Spinal cord (tissue), 10 donors: Measurements from ENCODE around the gene DOCK7. TPM values are rescaled to one million over a fixed set of nuclear protein-coding genes. Genes with fewer than 3 reads are reported as not detected.
"Not testable (repeated sequence)": the region's sequence is repeated elsewhere in the genome, so short reads cannot be mapped to it uniquely, and the experiment has no call there.

ENCODE experiments used
- DNase-seq, 6 donors: peaks; one replicate each; pipeline versions ENCODE4 v3.0.0 to v3.0.0-alpha.2; 2013 to 2015; ENCODE audit warnings: low spot score in 6 of 6, low read depth in 4 of 6
- H3K27ac ChIP-seq: one replicate; pipeline ENCODE4 v1.5.1; 2013; ENCODE audit warnings: low read depth, low read length, control low read depth
- H3K27me3 ChIP-seq: one replicate; pipeline ENCODE4 v1.6.1; 2013; ENCODE audit warnings: low read length; ENCODE audit not compliant: control insufficient read depth, insufficient read depth
- H3K36me3 ChIP-seq: one replicate; pipeline ENCODE4 v1.6.1; 2013; ENCODE audit warnings: low read length; ENCODE audit not compliant: control insufficient read depth, insufficient read depth
- H3K4me1 ChIP-seq: one replicate; pipeline ENCODE4 v1.6.1; 2013; ENCODE audit warnings: low read length; ENCODE audit not compliant: control insufficient read depth, insufficient read depth
- H3K4me3 ChIP-seq: one replicate; pipeline ENCODE4 v1.5.1; 2013; ENCODE audit warnings: low read depth, low read length, control low read depth
- H3K9me3 ChIP-seq: one replicate; pipeline ENCODE4 v1.6.1; 2013; ENCODE audit warnings: low read length; ENCODE audit not compliant: control insufficient read depth, insufficient read depth
- WGBS: methylation state at CpG from one replicate; pipeline ENCODE4 v1.1.5; 2013; ENCODE audit warnings: missing lambda C conversion rate; ENCODE audit not compliant: insufficient coverage; 5-methylcytosine and 5-hydroxymethylcytosine counted together
- polyA plus RNA-seq, 2 donors: library from polyadenylated mRNA; unstranded; fragments of 120-200 nt; gene quantifications; one replicate each; pipeline ENCODE4 v1.2.1, GENCODE V29; 2013; ENCODE audit not compliant: insufficient read length in 2 of 2
- total RNA-seq, 2 donors: library from RNA; depleted of rRNA in 1 of 2; stranded (reverse); fragments of 120-200 nt in 1 of 2; fragments of >200 nt in 1 of 2; gene quantifications; one replicate each; pipeline versions ENCODE4 v1.2.3 to v1.2.4, GENCODE V29; 2013 to 2014
- donor health status: healthy.

DOCK7 gene
- total and polyA plus RNA-seq, 4 donors, result 42.3 to 158 (median 67.4) TPM

DNA sequence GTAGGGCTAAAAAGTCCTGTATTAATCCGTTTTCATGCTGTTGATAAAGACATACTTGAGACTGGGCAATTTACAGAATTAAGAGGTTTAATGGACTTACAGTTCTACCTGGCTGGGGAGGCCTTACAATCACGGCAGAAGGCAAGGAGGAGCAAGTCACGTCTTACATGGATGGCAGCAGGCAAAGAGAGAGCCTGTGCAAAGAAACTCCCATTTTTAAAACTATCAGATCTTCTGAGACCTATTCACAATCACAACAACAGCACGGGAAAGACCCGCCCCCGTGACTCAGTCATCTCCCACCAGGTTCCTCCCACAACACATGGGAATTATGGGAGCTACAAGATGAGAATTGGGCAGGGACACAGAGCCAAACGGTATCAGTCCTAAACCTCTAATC is 6.3 kb upstream of the DOCK7 start:
- H3K4me1 ChIP-seq, H3K27ac ChIP-seq, H3K4me3 ChIP-seq, DNase-seq, H3K9me3 ChIP-seq, H3K36me3 ChIP-seq, H3K27me3 ChIP-seq: not testable (repeated sequence)
- WGBS, result 100% methylated on average over 2 of the region's 7 CpGs

DNA sequence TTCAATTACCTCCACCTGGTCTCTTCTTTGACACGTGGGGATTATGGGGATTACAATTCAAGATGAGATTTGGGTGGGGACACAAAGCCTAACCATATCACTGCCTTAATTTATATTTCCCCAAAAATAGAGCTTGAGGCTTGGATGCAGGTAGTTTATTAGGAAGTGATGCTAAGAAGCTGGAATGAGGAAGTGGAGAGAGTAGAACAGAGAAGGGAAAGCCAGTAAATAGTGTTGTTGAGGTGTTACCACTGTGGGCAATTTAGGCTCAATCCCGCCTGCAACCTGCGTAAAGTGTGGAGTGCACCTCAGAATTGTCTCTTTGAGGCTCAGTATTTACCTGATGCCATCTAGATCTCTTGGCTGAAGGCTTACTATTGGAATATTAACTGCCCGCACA is 4.9 kb upstream of the DOCK7 start:
- DNase-seq, result no peak
- Histone ChIP-seq H3K4me3 (no peak overlapping the region), H3K4me1 (peaks cover 14% of the 10 kb centered on the region), H3K27ac (no peak overlapping the region), H3K27me3 (peaks cover 3% of the 10 kb centered on the region), H3K9me3 (no peaks in the 10 kb centered on the region), H3K36me3 (no peaks in the 10 kb centered on the region)
- 93% methylated on average over 2 of the region's 4 CpGs for WGBS

DNA sequence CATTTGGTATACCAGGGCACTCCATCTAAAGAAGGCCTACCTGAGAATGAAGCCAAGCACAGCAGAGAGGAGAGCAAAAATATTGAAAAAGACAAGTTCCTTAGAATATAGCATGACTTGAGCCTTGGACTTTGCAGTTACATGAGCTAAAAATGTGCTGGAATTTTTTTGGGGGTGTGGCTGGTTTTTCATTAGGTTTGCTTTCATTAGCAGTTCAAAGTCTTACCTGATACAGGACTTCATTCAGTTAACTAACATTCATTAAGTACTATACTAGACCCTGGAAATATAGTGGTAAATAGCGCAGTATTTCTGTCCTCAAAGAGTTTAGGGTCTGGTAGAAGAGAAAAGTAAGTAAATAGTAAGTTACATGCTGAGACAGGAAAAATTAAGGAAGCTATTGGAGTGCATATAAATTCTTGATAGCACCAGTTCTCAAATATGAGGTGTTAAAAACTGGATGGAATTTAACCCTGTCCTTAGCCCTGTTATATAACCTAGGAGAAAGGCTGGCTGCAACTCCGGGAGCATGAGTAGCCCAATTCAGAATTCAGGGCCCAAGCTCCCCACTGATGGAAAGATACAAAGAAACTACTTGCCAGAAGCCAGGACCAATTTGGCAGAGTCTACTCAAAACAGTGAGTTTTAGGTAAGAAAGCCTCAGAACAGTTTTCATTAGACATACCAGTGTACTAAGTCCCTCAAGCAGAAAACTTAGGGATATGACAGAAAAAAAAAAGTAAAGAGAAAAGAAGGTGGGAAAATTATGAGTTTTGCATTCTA is 3.1 kb upstream of the DOCK7 start:
- Histone ChIP-seq H3K27me3 (peaks cover 3% of the 10 kb centered on the region), H3K36me3 (no peaks in the 10 kb centered on the region), H3K9me3 (no peaks in the 10 kb centered on the region), H3K4me3 (no peak overlapping the region), H3K27ac (peak overlapping the region; percentile 49), H3K4me1 (peaks cover 18% of the 10 kb centered on the region)
- 60% methylated on average over 1 of the region's 2 CpGs for WGBS
- DNase-seq, result peak in 1 of 6 donors; percentile 54

DNA sequence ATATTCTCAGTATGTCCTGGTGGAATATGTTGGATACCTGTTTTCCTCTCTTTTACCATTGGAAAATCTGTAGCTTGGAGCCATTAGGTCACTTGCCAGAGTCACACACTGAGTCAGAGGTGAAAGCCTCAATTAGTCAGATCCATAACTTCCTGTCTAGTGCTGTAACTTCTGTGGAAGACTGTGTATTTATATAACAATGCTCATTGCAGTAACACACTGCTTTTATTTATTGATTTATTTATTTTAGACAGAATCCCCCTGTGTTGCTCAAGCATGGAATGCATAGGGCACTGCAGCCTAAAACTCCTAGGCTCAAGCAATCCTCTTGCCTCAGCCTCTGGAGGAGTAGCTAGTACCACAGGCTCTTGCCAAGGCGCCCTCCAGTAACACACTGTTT is 1.3 kb upstream of the DOCK7 start:
- Histone ChIP-seq H3K9me3 (no peaks in the 10 kb centered on the region), H3K27ac (peak overlapping the region; percentile 49), H3K4me1 (peaks cover 18% of the 10 kb centered on the region), H3K4me3 (peak overlapping the region; percentile 17), H3K27me3 (no peaks in the 10 kb centered on the region), H3K36me3 (no peaks in the 10 kb centered on the region)
- DNase-seq, result peak in 1 of 6 donors; percentile 20
- WGBS, result no CpG with 5 or more reads among the region's 1 CpG

DNA sequence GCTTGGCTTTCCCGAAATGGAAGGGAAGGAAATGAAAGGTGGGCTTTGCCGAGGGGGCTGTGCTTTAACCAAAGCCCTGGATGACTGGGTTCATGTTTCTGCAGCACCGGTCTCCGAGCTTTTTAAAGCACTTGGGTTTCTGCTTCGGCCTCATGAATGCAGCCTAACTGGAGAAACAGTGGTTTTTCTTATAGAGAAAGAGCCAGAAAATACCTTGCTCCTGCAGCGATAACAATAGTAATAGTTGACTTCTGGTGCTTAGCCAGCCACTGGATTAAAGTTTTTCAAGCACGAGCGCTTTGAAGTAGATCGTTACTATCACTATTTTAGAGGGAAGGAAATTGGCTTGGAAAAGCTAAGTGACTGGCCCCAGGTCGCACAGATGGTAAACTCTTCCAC is 500 bp upstream of the DOCK7 start:
- H3K4me1 ChIP-seq, result peaks cover 19% of the 10 kb centered on the region
- peak overlapping the region; percentile 84 for H3K4me3 ChIP-seq
- no peaks in the 10 kb centered on the region for H3K36me3 ChIP-seq
- 0% methylated on average over 6 of the region's 10 CpGs for WGBS
- peak in 1 of 6 donors; percentile 62 for DNase-seq
- H3K27ac ChIP-seq, result peak overlapping the region; percentile 91
- no peaks in the 10 kb centered on the region for H3K9me3 ChIP-seq
- H3K27me3 ChIP-seq, result no peaks in the 10 kb centered on the region

DNA sequence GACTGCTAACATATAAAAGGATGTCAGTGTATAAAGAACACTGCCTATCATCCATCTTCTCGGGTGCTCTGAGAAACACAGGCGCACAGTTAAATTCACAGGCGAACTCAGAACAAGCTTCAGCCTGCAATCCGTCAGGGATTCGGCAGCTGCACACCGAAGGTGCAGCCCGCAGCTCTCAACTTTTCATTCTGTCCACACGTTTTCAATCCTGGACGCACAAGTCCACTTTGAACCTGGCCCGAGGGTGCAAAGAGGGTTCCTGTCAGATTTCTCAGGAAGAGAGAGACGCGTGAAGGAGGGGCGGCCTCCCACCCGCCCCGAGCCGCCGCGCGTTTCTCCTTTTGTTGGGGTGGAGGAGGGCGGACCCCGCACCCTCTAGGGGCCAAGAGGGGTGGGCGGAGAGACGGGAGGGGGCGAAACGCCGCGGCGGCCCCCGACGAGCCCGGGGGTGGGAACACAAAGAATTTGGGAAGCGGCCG is 724 bp downstream of the DOCK7 start:
- no peaks in the 10 kb centered on the region for H3K36me3 ChIP-seq
- no peaks in the 10 kb centered on the region for H3K27me3 ChIP-seq
- WGBS, result under 1% methylated on average over 31 of the region's 33 CpGs
- peak; percentile 23 to 86 (median 52) for DNase-seq
- H3K9me3 ChIP-seq, result no peaks in the 10 kb centered on the region
- peak overlapping the region; percentile 84 for H3K4me3 ChIP-seq
- peaks cover 23% of the 10 kb centered on the region for H3K4me1 ChIP-seq
- H3K27ac ChIP-seq, result peak overlapping the region; percentile 91

DNA sequence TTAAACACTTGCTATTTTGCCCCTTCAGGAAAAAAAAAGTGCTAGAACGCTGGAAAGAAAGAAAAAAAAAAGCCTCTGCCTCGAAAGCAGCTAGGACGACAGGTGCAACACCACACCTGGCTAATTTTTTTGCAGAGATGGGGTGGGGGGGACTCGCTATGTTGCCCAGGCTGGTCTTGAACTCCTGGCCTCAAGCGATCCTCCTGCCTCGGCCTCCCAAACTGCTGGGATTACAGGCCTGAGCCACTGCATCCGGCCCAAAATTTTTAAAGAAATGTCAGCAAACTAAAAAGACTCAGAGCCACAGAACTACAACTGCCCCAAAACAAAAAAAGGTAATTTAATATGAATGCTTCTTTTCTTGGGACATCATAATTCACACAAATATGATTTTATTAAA is 1.4 kb downstream of the DOCK7 start:
- H3K27me3 ChIP-seq, result no peaks in the 10 kb centered on the region
- DNase-seq, result no peak
- 63% methylated on average over 4 of the region's 7 CpGs for WGBS
- no peaks in the 10 kb centered on the region for H3K36me3 ChIP-seq
- H3K9me3 ChIP-seq, result no peaks in the 10 kb centered on the region
- no peak overlapping the region for H3K27ac ChIP-seq
- peaks cover 18% of the 10 kb centered on the region for H3K4me1 ChIP-seq
- peak overlapping the region; percentile 84 for H3K4me3 ChIP-seq

DNA sequence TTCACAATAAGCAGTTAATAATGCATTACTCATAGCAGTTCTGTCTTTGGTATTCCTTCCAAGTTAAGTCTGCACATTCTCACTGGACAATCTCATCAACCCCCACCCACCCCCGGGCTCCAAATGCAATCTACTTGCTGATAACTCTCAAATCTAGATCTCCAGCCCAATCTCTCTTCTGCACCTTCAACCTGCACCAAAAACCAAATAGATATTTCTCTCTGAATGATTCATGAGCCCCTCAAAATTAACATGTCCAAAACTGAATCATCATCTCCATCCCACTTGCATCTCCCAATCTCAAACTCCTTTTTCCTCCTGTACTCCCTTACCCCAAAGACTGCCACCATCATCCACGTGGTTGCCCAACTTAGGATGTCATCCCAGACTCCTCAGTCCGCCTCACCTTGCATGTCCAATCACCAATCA is 2.7 kb downstream of the DOCK7 start:
- Histone ChIP-seq H3K9me3 (no peaks in the 10 kb centered on the region), H3K4me3 (peak overlapping the region; percentile 1), H3K27ac (no peak overlapping the region), H3K36me3 (no peaks in the 10 kb centered on the region), H3K4me1 (peaks cover 18% of the 10 kb centered on the region), H3K27me3 (no peaks in the 10 kb centered on the region)
- WGBS, result 94% methylated on average over 3 of the region's 3 CpGs
- DNase-seq, result no peak

DNA sequence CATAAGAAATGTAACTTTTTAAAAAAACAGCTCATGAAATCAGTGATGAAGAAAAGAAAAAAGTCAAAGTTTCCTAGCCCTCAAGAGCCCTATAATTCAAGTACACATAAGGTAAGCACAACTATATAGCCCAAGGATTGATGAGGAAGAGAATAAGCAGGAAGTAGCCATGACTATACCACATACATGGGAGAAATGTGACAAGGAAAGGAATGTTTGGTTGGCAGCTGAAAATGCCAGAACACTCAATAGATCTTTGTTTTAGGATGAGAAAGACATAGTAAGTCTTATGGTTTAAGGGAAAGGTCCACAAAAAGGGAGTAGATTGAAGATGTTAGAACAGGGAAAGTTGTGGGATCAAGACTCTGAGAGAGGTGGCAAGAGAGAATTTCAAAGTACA is 5.7 kb downstream of the DOCK7 start:
- H3K27me3 ChIP-seq, result no peaks in the 10 kb centered on the region

DNA sequence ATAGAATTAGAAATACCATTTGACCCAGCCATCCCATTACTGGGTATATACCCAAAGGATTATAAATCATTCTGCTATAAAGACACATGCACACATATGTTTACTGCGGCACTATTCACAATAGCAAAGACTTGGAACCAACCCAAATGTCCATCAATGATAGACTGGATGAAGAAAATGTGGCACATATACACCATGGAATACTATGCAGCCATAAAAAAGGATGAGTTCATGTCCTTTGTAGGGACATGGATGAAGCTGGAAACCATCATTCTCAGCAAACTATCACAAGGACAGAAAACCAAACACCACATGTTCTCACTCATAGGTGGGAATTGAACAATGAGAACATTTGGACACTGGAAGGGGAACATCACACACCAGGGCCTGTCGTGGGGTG is 7.2 kb downstream of the DOCK7 start:
- not testable (repeated sequence) for H3K4me1 ChIP-seq, H3K27ac ChIP-seq, H3K27me3 ChIP-seq, H3K9me3 ChIP-seq, DNase-seq, H3K4me3 ChIP-seq, H3K36me3 ChIP-seq
- WGBS, result no CpG with 5 or more reads among the region's 2 CpGs

More for the DNA sequence above, 5.7 kb downstream of the DOCK7 start:
- Histone ChIP-seq H3K27ac (peak overlapping the region; percentile 12), H3K4me1 (peaks cover 8% of the 10 kb centered on the region), H3K36me3 (no peaks in the 10 kb centered on the region), H3K4me3 (no peak overlapping the region), H3K9me3 (no peaks in the 10 kb centered on the region)
- peak in 1 of 6 donors; percentile 24 for DNase-seq
